ENCODE measurements around the gene ATXN7.

The ATXN7 gene

DNA sequence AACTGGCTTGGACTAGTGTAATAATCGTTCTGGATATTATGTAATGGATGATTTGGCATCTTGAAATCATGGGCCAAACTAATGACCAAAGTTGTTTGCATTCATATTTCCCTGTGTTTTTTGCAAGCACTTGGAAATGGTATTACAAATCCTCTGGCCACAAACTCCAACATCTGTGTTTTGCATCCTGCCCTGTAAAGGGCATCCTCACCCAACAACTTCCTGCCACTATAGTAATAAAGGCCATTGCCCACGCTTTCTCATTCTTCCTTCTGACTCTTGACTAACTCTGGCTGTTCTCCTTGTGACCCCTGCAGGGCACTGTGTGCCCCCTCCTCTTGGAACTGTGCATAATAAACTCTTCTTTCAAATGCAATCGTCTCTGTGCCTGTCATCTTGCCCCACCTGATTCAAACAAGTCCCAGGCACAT lies 185.0 kb downstream of the ATXN7 start:
- TF ChIP-seq, protein P1, sequence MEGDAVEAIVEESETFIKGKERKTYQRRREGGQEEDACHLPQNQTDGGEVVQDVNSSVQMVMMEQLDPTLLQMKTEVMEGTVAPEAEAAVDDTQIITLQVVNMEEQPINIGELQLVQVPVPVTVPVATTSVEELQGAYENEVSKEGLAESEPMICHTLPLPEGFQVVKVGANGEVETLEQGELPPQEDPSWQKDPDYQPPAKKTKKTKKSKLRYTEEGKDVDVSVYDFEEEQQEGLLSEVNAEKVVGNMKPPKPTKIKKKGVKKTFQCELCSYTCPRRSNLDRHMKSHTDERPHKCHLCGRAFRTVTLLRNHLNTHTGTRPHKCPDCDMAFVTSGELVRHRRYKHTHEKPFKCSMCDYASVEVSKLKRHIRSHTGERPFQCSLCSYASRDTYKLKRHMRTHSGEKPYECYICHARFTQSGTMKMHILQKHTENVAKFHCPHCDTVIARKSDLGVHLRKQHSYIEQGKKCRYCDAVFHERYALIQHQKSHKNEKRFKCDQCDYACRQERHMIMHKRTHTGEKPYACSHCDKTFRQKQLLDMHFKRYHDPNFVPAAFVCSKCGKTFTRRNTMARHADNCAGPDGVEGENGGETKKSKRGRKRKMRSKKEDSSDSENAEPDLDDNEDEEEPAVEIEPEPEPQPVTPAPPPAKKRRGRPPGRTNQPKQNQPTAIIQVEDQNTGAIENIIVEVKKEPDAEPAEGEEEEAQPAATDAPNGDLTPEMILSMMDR (IDR thresholded peaks at IDR 0.05; ENCODE audit: low read length, missing control alignments) = no peak
- DNase-seq (ENCODE audit: low read depth) = peak; percentile 41
- no peak overlapping the region for H3K4me3 ChIP-seq (replicated peaks; ENCODE audit: low read depth, low read length)

DNA sequence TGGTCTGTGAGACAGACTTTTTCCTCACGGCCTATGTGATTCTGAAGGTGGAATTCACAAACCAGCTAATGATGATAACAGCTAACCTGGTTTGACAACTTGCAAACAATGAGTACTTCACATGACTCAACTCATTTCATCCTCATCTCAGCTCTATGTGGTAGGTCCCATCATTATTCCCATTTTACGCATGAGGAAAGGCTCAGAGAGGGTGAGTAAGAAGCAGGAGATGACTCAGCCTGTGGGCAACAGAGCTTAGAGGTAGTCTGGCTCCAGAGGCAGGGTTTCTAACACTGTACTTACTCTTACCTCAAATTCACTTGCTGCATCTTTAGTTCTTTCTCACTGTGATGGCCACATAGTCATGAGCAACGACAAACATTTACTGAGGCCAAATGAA lies 185.5 kb downstream of the ATXN7 start:
- TF ChIP-seq, protein P1 (IDR thresholded peaks at IDR 0.05; ENCODE audit: low read length, missing control alignments) = no peak
- no peak overlapping the region for H3K4me3 ChIP-seq (replicated peaks; ENCODE audit: low read depth, low read length)
- DNase-seq (ENCODE audit: low read depth) = peak; percentile 29

DNA sequence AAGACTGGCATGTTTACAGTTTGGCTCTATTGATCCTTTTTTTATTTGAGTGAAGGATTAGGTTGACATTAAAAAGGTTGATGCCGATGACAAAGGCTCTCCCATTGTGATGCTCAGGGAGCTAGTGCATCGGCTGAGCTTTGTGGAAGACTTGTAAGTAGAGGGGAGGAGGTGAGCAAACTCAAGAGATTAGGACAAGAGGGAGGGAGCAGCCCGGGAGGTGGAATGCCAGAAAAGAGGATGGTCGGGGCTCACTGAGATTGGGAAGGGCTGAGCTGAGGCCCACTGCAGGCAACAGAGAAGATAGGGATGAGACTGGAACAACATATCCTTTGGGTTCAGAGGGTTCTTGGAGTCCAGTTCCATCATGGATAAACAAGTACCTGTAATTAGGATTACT lies 186.2 kb downstream of the ATXN7 start:
- TF ChIP-seq, protein P1 (IDR thresholded peaks at IDR 0.05; ENCODE audit: low read length, missing control alignments) = no peak
- DNase-seq (ENCODE audit: low read depth) = no peak
- no peak overlapping the region for H3K4me3 ChIP-seq (replicated peaks; ENCODE audit: low read depth, low read length)
